UCSD-AML1 (cell line): Measurements from ENCODE around the gene SCMH1.

Source experiments
- DNase-seq: peaks from one replicate; lab custom pipeline; 2025; ENCODE audit not compliant: unreplicated experiment; lab: John Stamatoyannopoulos, UW

The SCMH1 gene

DNA sequence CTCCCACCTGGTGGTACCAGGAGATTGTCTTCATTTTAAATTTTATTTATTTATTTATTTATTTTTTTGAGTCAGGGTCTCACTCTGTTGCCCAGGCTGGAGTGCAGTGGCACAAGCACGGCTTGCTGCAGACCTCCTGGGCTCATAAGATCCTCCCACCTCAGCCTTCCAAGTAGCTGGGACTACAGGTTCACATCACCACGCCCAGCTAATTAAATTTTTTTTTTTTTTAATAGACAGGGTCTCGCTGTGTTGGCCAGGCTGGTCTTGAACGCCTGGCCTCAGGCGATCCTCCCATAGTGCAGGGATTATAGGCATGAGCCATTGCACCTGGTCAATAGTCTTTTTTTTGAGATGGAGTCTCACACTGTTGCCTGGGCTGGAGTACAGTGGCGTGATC, 229.1 kb downstream of the SCMH1 start:
- DNase-seq: no peak

DNA sequence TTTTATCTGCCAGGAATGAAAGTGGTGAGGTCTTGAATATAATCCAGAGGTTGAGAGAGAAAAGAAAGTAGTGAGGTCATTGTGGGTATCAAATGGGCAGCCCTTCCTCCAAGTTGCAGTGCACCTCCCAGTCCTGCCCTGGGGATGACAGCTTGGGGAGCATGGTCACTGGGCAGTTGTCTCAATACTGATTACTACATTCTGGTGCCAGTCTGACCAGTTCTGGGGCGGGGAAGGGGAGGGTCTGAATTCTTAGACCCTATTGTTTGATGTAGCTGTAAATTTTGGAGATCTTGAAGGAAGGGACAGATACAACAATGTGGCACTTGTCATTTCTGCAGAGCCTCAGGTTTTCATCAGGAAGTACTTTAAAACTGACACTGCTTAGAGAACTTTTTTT, 231.8 kb downstream of the SCMH1 start:
- DNase-seq: no peak

DNA sequence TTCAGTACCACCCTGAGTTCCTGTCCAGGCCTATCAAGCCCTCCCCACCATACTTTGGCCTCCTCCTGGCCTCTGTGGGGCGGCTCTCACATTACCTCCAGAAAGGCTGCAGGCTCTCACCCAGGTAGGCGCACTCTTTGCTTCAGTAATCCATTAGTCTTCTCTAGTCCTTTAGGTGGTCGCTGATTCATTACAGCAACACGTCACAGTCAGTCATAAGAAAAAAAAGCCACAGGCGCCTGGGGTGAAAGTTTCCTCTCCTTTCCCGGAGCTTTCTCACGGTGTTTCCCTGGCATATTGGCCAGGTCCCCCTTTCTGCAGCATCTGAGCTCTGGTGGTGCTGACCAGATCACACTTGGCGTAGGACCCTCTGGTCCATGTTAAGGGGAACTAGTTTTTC, 232.6 kb downstream of the SCMH1 start:
- no peak for DNase-seq

DNA sequence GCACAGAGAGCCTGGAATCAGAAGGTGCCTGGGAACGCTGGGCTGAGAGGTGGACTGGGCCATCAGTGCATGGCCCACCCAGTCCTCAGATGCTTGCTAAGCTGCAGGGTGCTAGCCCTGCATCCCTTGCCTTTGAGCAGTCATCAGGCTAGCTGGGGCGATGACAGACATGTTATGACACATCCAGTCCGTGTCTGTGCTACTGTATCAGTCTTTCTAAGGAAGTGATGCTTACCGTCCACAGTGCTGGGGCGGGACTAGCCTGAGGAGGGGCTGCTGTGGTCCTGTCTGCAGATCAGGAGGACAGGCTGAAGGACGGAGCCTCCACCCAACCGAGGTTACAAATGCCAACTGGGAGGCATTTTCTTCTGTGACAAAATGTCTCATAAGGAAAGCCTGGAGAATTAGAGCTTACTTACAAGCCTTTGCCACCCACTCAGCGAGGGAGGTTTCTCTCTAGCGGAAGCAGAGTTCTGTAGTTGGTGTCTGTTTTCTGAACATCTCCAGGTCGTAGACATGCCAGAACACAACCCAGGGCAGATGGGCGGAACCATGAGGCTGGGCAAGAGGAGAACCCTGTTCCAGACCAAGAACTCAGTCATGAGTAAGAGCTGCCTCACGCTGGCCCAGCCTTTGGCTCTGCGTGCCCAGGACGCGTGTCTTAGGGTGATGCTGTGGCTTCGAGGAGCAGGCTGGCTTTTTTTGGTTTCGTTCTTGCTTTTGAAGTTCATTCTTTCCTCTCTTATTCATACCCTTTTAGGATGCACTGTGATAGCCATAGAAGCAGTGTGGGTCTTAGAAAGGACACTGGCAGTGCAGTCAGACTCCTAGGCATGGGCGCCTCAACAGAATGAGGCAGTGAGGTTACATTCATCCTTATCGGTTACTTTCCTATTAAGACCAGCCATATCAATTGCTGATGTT, 234.9 kb downstream of the SCMH1 start:
- DNase-seq: no peak

DNA sequence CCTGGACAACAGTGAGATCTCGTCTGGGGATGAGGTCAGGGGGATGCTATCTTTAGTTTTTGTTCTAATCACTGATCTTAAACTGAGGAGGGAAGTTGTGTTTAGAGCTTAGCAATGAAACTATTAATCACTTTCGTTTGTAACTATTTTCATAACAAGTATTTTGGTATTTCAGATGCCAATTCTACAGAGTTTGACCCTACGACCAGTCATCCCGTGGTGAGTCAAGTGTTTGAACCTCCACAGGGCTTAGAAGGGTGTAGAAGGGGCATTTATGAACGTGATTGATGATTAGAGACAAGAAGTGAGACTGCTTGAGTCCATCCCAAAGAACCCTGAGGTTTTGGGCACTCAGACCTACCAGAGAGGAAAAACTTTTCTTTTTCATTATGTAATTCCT, 236.2 kb downstream of the SCMH1 start:
- no peak for DNase-seq

DNA sequence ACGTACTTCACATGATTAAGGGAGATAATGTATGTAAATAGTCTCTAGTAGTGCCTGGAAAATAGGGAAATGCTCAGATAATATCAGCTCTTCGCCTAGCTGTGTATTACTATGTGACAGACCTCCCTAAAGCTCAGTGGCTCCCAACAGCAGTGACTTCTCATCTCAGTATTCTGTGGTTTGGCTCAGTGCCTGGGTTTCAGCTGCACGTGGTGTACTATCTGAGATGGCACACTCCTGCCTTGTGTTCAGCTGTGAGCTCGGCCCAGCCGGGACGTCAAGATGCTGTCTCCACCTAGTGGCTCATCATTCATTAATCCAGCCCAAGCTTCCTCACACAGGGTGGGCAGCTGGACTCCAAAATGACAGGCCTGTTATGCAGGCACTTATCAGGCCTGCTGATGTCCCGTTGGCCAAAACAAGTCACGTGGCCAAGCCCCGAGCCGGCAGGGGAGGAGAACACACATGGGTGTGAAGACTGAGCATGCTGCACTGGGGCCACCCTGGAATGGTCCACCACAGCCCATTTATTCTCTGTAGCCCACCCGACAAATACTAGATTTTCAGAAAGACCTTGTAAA, 238.4 kb downstream of the SCMH1 start:
- peak; percentile 72 for DNase-seq

DNA sequence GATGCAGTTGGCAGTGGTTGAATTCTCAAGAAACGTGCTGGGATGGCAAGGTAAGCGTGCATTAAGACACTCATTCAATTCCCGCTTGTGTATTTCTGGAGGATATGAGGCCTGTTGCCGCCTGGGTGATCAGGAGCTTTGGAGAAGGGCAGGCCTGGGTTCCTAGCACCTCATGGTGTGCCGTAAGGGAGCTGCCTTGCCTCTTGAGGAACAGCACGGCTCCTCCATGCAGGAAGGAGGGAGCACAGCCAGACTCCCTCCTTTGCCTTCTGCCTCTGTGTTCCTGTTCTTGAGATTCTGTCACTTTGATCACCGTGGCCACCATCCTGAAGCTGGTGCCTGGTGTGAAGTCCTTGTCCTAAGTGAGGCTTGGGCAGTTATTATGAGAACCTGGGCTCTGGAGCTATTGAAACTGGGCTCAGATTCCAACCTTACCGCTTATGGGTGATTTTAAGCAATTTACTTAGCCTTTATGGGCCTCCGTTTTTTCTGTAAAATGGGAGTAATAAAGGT, 238.9 kb downstream of the SCMH1 start:
- no peak for DNase-seq

DNA sequence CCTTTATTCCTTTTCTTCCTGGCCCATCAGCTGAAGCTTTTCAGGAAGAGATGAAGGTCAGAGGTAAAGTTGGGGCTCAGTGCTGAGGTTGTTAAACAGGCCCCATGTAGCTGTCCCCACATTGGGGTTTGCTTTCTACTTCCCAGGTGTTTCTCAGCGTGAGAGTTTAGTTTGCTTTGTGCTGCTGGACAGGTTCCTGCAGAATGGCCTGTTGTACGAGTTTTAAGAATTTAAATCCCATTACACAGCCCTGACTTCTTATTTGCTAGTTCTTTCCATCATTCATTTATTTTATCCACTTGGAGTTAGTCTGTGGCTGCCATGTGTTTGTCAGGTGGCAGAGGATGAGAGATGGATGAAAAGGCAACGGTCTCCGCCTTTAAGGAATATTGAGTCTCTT, 243.4 kb downstream of the SCMH1 start:
- DNase-seq: no peak

DNA sequence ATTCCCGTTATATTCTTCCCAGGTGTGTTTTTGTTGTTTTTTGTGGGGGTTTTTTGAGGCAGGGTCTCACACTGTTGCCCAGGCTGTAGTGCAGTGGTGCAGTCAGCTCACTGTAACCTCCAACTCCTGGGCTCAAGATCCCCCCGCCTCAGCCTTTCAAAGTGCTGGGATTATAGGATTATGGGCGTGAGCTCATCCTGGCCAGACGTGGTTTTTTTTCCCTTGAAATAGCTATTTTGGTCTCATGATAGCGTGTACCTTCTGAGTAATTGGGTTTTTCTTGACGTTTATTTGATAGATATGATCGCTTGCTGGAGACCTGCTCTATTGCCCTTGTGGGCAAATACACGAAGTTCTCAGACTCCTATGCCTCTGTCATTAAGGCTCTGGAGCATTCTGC, 245.0 kb downstream of the SCMH1 start:
- no peak for DNase-seq

DNA sequence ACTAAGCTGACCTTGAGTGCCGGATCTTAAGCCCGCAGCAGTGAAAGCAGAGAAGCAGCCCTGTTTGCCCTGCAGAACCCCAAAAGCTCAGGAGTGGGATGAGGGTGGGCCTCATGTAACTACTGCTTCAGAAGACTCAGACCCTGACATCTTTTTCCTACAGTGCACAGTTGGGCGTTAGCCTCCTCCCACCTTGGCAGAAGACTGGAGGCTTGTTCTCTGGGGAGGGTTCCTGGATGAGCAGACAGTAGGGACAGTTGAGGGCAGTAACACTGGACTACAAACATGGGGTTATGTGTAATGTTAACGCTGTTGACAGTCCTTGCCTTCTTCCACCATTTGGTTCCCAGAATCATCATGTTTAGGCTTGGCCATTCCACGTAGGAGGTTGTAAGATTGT, 253.0 kb downstream of the SCMH1 start:
- no peak for DNase-seq

DNA sequence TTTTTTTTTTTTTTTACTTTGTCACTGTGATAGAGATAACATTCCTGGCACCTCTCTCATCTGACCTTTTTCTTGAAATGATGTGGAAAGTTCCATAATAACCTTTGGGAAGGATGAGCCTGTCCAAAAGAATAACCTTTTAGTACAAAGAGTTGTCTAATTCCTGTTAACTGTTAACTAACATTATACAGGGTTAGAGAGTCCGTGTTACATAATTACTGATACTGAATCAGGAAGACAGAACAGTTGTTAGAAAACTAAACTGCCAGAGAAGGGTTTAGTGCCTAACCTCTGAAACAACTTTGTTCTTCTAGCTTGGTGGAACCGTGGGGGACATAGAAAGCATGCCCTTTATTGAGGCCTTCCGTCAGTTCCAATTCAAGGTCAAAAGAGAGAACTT, 253.8 kb downstream of the SCMH1 start:
- no peak for DNase-seq

DNA sequence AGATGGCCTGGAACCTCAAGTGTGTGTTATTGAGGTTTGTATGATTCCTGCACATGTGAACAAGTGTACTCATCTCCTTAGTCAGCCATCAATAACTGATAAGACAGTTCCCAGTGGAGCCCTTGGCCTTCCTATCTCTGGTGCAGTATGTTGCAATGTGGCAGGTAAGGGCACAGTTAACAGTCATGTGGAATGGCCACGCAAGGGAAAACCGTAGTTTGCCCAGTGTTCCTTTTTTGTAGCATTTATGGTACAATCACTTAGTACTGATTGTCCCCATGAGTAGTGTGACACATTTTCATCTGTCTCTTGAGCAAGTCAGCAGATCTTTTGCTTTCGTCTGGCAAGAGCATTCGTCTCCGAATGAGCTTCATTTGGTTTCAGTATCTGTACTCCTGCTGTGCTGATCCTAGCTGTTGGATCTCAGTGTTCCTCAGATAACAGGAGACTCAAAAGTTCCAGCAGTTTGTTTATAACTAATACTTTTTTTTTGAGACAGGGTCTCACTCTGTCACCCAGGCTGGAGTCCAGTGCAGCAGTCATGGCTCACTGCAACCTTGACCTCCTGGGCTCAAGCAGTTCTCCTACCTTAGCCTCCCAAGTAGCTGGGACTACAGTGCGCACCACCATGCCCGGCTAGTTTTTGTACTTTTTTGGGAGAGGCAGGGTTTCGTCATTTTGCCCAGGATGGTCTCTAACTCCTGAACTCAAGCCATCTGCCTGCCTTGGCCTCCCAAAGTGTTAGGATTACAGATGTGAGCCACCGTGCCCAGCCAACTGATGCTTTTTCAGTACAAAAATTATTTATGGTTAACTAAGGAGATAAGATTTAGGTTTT, 254.4 kb downstream of the SCMH1 start:
- DNase-seq: no peak

DNA sequence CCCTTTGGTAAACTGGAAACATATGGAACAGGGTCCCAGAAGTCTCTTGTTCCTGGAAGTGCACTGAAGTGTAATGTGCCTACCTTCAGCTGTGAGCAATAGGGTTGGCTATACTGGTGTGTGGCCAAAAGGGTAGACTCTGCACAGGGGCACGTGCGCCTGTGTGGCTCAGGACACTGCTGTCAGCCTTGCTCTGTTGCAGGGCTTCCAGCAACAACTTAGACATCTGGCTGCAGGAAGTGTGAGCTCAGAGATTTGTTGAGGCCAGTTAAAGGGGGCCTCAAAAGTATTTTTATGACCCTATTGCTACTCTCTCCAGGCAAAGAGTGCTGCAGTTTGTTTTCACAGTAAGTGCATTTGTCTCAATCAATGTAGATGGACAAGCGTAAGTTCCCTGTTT, 255.2 kb downstream of the SCMH1 start:
- no peak for DNase-seq

DNA sequence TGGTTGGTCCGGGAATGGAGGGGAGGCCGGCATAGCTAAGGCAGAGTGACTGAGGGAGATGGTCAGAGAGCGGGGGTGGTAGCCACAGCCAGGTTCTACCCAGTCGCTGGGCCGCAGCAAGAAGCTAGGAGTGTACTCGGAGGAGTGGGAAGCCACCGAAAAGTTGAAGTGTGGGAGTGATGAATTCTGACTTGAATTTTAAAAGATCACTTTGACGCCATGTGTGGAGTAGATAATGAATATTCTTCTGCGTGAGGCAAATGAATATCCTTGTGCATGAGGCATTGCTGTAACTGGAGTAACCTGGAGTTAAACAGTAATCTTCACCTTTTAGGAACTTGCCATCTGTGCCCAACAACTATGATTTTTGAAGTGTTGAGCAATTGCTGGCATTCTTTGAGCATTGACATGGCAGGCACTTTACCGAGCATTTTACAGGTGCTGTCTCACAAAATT, 255.8 kb downstream of the SCMH1 start:
- no peak for DNase-seq

DNA sequence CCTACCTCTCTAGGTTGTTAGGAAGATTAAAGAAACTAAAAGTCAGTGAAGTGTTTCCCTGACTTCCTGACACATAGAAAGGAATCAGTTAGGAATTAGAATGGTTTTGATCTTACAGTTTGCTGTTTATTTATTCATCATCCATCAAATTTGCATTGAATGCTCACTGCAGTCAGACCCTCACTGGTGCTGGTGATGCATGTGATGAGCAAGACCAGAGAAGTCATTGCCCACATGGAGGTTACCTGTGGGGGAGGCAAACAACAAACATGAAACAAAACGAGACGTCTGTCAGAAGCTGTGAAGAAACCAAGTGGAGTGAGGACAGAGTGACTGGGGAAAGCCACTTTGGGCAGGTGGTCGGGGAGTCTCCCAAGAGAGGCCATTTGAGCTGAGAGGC, 256.2 kb downstream of the SCMH1 start:
- DNase-seq: no peak

DNA sequence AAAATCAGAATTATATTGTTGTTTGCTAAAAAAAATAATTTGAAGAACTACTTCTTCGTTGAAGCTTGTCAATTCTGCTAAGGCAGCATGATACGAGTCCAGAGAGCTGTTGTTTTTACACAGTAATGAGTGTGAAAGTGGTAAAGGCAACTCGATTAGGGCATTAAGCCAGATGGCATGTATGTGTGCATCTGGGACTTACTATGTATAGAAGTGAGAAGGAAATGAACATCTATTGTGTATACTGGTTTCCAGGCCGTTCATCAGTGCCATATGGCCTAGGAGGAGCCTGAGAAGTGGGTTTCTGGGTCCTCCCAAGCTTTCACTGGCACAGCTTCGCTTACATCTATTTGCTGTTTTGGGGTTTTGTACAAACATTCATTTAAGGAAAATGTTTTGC, 256.9 kb downstream of the SCMH1 start:
- no peak for DNase-seq

DNA sequence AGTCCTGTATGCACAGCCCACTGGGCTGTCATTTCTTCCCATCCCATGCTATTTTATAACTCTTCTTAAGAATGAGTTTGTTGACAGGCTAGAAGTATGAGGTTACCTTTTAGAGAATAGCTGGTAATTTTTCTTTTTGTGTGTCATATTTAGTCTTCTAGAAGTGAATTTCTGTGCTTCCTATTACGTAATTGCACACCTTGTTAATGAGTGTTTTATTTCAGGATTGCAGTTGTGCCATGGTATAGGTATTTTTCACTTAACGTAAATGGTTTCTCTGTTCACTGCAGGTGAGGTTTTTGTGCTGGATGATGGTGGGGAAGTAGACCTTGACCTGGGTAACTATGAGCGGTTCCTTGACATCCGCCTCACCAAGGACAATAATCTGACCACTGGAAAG, 257.6 kb downstream of the SCMH1 start:
- DNase-seq: no peak

DNA sequence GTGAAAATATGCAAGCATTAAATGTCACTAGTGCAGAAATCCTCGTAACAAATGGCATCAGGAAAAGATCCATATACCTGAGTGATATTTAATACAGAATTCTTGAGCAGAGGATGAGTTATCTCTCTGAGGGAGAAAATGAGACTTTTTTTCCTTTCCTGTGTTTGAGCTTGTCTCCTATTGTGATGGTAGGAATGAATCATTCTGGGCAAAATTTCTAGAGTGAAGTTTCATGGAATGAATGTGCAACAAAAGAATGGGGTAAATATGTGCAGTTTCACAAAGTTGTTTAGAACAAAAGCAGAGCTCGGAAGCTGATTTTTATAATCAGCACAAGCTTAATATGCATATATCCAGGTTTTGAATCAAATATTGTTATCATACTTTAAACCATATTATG, 258.0 kb downstream of the SCMH1 start:
- DNase-seq: no peak

DNA sequence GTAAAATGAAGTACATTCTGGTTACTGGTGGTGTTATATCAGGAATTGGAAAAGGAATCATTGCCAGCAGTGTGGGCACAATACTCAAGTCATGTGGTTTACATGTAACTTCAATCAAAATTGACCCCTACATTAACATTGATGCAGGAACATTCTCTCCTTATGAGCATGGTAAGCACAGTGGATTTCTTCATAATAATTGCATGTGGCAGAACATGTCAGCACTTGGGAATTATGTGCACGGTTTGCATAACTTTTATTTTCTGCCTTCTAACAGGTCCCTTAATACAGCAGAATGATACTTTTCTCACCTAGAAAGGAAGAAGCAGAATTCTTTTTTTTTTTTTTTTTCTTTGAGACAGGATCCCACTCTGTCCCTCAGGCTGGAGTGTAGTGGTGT, 258.8 kb downstream of the SCMH1 start:
- DNase-seq: no peak

DNA sequence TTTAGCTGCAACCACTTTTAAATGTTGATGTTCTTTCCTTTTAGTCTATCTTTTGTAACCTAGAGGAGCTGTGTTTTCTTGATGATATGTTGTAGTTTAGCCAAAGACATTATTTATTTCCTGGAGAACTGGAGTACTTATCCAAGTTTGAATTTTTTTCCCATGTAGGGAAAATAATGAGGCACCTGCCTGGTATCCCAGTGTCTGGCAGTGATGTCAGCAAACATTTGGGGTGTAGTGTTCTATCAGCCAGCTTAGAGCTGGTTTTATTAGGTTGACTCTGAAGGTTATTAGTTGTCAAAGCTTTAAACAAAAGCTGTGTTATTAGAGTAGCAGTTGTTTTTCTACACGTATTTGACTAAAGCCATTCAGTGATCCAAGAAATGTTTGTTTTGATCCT, 259.4 kb downstream of the SCMH1 start:
- no peak for DNase-seq

DNA sequence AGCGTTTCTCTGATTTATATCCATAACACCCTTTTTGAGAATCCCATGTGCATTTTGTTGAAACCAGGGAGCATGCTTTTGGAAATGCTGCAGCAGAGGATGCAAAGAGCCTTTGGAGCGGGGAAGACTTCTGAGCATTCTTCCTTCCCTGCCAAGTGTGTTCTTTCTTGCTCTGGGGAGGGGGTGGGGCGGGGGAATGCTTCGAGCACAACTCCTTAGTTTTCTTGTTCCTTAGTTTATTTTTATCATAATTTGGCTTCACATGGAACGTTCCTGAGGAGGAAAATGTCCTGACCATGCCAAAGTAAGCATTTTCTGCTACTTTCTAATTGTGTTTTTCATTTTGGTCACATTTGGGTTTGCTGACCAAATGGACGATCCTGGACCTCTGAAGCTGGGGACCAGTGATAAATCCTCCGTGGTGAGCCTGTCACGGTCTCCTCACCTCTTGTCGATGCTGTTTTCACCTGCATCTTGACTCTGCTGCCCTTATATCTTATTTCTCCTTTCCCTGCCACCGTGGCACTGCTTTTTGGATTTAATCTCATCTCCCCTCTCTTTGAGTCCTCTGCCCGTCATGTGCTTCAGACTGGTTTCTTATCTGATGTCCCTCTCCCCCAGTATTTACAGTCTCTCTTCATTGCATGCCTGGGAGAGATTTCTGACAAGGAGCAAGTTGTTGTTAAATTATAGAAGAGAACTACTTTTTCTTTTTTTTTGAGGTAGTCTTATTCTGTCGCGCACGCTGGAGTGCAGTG, 260.2 kb downstream of the SCMH1 start:
- no peak for DNase-seq
